GM23338 (cell line): ENCODE measurements around the gene KIF9.

Experiments used
- CTCF ChIP-seq, 2 experiments: fragments of 200-600 bp in 1 of 2; sonication (generic) in 1 of 2; conservative IDR thresholded peaks; 2 replicates each; pipeline versions ENCODE4 v1.5.1 to v1.6.1; 2016 to 2017; ENCODE audit warnings: antibody characterized with exemption in 2 of 2, low read depth in 2 of 2, mild to moderate bottlenecking in 2 of 2, moderate library complexity in 1 of 2
- ETS1 ChIP-seq: IDR thresholded peaks from 2 replicates; pipeline ENCODE4 v1.6.1; 2016; ENCODE audit warnings: antibody characterized with exemption
- EZH2 ChIP-seq: fragments of 200-600 bp; sonication (generic); IDR thresholded peaks from one replicate; pipeline ENCODE4 v1.8.0; 2017; ENCODE audit warnings: antibody characterized with exemption, mild to moderate bottlenecking, low read depth; ENCODE audit not compliant: unreplicated experiment
- EZH2phosphoT487 ChIP-seq: fragments of 200-600 bp; sonication (generic); IDR thresholded peaks from one replicate; pipeline ENCODE4 v1.8.1; 2018; ENCODE audit warnings: antibody characterized with exemption; ENCODE audit not compliant: unreplicated experiment
- JUNB ChIP-seq: IDR thresholded peaks from one replicate; pipeline ENCODE4 v1.6.1; 2016; ENCODE audit warnings: antibody characterized with exemption; ENCODE audit not compliant: unreplicated experiment
- POLR2AphosphoS5 ChIP-seq: IDR thresholded peaks from 2 replicates; pipeline ENCODE4 v1.6.1; 2016; ENCODE audit warnings: antibody characterized with exemption, low read depth
- REST ChIP-seq: IDR thresholded peaks from one replicate; pipeline ENCODE4 v1.6.1; 2018; ENCODE audit warnings: antibody characterized with exemption; ENCODE audit not compliant: unreplicated experiment
- ZNF114 ChIP-seq: fragments of 250-450 bp; sonication (Bioruptor Pico); IDR thresholded peaks from 2 replicates; pipeline ENCODE4 v1.5.0; 2020; ENCODE audit warnings: mild to moderate bottlenecking, moderate library complexity
- ZNF331 ChIP-seq: fragments of 250-450 bp; sonication (Bioruptor Pico); IDR thresholded peaks from 2 replicates; pipeline ENCODE4 v1.5.0; 2020; ENCODE audit warnings: low read depth, mild to moderate bottlenecking, moderate library complexity

- TF ChIP-seq EZH2 (no peak), CTCF (conservative IDR thresholded peaks at IDR 0.05; ENCODE audit: low read depth in 2 of 2) (no peak), REST (no peak), EZH2phosphoT487 (no peak), POLR2AphosphoS5 (no peak), ZNF114 (CRISPR knock-in tag) (no peak), ETS1 (no peak), JUNB (no peak), ZNF331 (CRISPR knock-in tag) (no peak)
Measured at GRCh38 chr3:47244531-47245100, 38.0 kb downstream of the KIF9 start.
